ENCODE results near the gene TMEM91. TPM values are rescaled to one million over a fixed set of nuclear protein-coding genes. Genes with fewer than 3 reads are reported as not detected.

TMEM91 gene
- total and polyA plus RNA-seq, 2 of the 4 experiments (the other 2 are of a cell fraction), result 1.4 to 4.8 TPM

- Histone ChIP-seq H3K4ac (ENCODE audit: low read depth, low read length) (no peak overlapping the region), H3K56ac (ENCODE audit: extremely low read depth, insufficient read depth, low read length) (no peak overlapping the region), H3K79me1 (ENCODE audit: low read depth in 1 of 2, low read length in 2 of 2) (no peaks in the 10 kb centered on the region), H4K91ac (ENCODE audit: insufficient read depth, low read depth, low read length) (no peak overlapping the region), H3K36me3 (ENCODE audit: control insufficient read depth, insufficient read depth, low read length) (peaks cover 48% of the 10 kb centered on the region), H3K14ac (replicated peaks; ENCODE audit: low read depth, low read length) (no peak overlapping the region), H4K20me1 (ENCODE audit: insufficient read depth, low read length) (no peaks in the 10 kb centered on the region), H3K4me1 (ENCODE audit: control insufficient read depth, insufficient read depth, low read length) (peaks cover 5% of the 10 kb centered on the region; the same call in 1 of the 2 replicates), H3K4me2 (ENCODE audit: low read depth, low read length) (no peak overlapping the region), H3K9me1 (ENCODE audit: insufficient read depth, low read length) (no peaks in the 10 kb centered on the region; the same call in 1 of the 2 replicates), H4K5ac (ENCODE audit: low read depth, low read length) (no peak overlapping the region), H2BK120ac (ENCODE audit: low read depth, low read length) (no peak overlapping the region), H2AFZ (replicated peaks; ENCODE audit: low read length, poor library complexity) (no peak overlapping the region), H3K23ac (ENCODE audit: low read depth, low read length) (no peak overlapping the region), H3K9ac (ENCODE audit: low read depth, low read length) (no peak overlapping the region), H3K9me3 (ENCODE audit: control insufficient read depth, insufficient read depth, low read length) (no peaks in the 10 kb centered on the region), H3K18ac (ENCODE audit: low read depth, low read length) (no peak overlapping the region), H4K8ac (ENCODE audit: low read depth in 2 of 2, low read length in 2 of 2) (no peak overlapping the region), H2BK20ac (ENCODE audit: low read depth, low read length) (no peak overlapping the region), H2BK15ac (ENCODE audit: low read depth, low read length) (no peak overlapping the region), H3K4me3 (ENCODE audit: insufficient read depth, low read depth, low read length) (no peak overlapping the region), H3K27ac (ENCODE audit: insufficient read depth, low read length) (no peak overlapping the region), H2AK5ac (ENCODE audit: low read depth, low read length) (no peak overlapping the region), H2BK5ac (ENCODE audit: low read depth, low read length, poor library complexity, severe bottlenecking) (no peak overlapping the region), H3K27me3 (ENCODE audit: control insufficient read depth, insufficient read depth, low read length) (no peaks in the 10 kb centered on the region), H2AK9ac (replicated peaks; ENCODE audit: low read depth, low read length, poor library complexity) (no peak overlapping the region)
- no TSS peak for BruUV-seq (replicated peaks)
- intact Hi-C loops (cut with micrococcal nuclease) (loop anchor here (10.0 kb wide), 1 partner anchor 218 kb away; no protein-coding TSS in a partner anchor), in situ Hi-C loops (cut with MboI; ENCODE audit: low sequenced_read_pairs) (no loop called here), dilution Hi-C loops (cut with HindIII; ENCODE audit: low sequenced_read_pairs, unreplicated experiment) (no loop called here)
- ATAC-seq (ENCODE audit: low read depth), result no peak
- ChIA-PET POLR2A (ENCODE audit: unreplicated experiment) (no interaction called here), CTCF (no interaction called here)
- no peak for DNase-seq
- WGBS, 2 experiments (ENCODE audit: extremely low coverage in 2 of 2, insufficient read length in 1 of 2), result 73% methylated on average over 11 of the region's 18 CpGs; no CpG with 5 or more reads in 1 of the 2 experiments
- no peak for TF ChIP-seq CEBPB (IDR thresholded peaks at IDR 0.05; ENCODE audit: low read depth, low read length)
- no peak for TF ChIP-seq USF2 (IDR thresholded peaks at IDR 0.05; ENCODE audit: low read depth, low read length)
- no peak for TF ChIP-seq MAZ (IDR thresholded peaks at IDR 0.05; ENCODE audit: borderline replicate concordance, low read depth, low read length)
- no peak for TF ChIP-seq CHD1 (IDR thresholded peaks at IDR 0.05; ENCODE audit: low read depth, low read length)
- TF ChIP-seq POLR2A (IDR thresholded peaks at IDR 0.05; ENCODE audit: low read depth, low read length), result no peak
- no peak for TF ChIP-seq MAFK (IDR thresholded peaks at IDR 0.05; ENCODE audit: low read depth, low read length)
- TF ChIP-seq CTCF (conservative IDR thresholded peaks at IDR 0.05; ENCODE audit: low read depth, low read length), result no peak
- TF ChIP-seq BHLHE40 (IDR thresholded peaks at IDR 0.05; ENCODE audit: low read depth, low read length), result no peak
- TF ChIP-seq MXI1 (IDR thresholded peaks at IDR 0.05; ENCODE audit: borderline replicate concordance, low read depth, low read length), result no peak
These were observed 46.1 kb downstream of the TMEM91 start for GRCh38 chr19:41422456-41422855.
